ENCODE data around the gene CRX.

GRCh38 chr19:47781590-47782262, 40.0 kb upstream of the CRX start:
- no peak for TF ChIP-seq SETDB1 (CRISPR knock-in tag; IDR thresholded peaks at IDR 0.05; ENCODE audit: borderline replicate concordance)
- TF ChIP-seq RAD21 (CRISPR knock-in tag; IDR thresholded peaks at IDR 0.05): no peak
- no peak for TF ChIP-seq NFE2 (CRISPR knock-in tag; IDR thresholded peaks at IDR 0.05)
- TF ChIP-seq CTCF (CRISPR knock-in tag; IDR thresholded peaks at IDR 0.05): no peak
- no peak for TF ChIP-seq POLR2A (IDR thresholded peaks at IDR 0.05; ENCODE audit: insufficient read depth in 1 of 2, low read depth in 2 of 2, low read length in 2 of 2)
- TF ChIP-seq ZNF432 (CRISPR knock-in tag; IDR thresholded peaks at IDR 0.05; ENCODE audit: borderline replicate concordance): no peak
- no peak for TF ChIP-seq E2F1 (CRISPR knock-in tag; IDR thresholded peaks at IDR 0.05)
- no peak for TF ChIP-seq NFRKB (IDR thresholded peaks at IDR 0.05)
- TF ChIP-seq ZBTB43 (CRISPR knock-in tag; conservative IDR thresholded peaks at IDR 0.05): no peak
- no peak for TF ChIP-seq ZFP82 (CRISPR knock-in tag; IDR thresholded peaks at IDR 0.05; ENCODE audit: borderline replicate concordance)
- TF ChIP-seq ZNF770 (CRISPR knock-in tag; IDR thresholded peaks at IDR 0.05): no peak
- no peak for TF ChIP-seq MAX (IDR thresholded peaks at IDR 0.05)
- TF ChIP-seq ZMYM3 (CRISPR knock-in tag; IDR thresholded peaks at IDR 0.05): no peak

Measured in HepG2 (cell line).